Mesenteric fat pad (tissue), 1 donor: ENCODE results near the gene GTPBP10. TPM values are rescaled to one million over a fixed set of nuclear protein-coding genes. Genes with fewer than 3 reads are reported as not detected.
"Not testable (repeated sequence)": the region's sequence is repeated elsewhere in the genome, so short reads cannot be mapped to it uniquely, and the experiment has no call there.

ENCODE experiments used
- DNase-seq: peaks from one replicate; pipeline ENCODE4 v3.0.0-alpha.2; 2020; ENCODE audit warnings: low spot score
- long read RNA-seq: library from polyadenylated mRNA; unstranded; transcript quantifications from one replicate; pipeline ENCODE4 v2.0.0, GENCODE V29; 2020
- total RNA-seq: library from RNA; stranded (reverse); fragmentation: NEBNext Ultra II Directional; extraction: Animal tissue kit (Norgen Biotek cat#: 25700); gene quantifications from one replicate; pipeline ENCODE4 v1.2.1, GENCODE V29; 2021
- donor health status: DM: yes; HTN: yes; CAD: no.

Gene GTPBP10, protein sequence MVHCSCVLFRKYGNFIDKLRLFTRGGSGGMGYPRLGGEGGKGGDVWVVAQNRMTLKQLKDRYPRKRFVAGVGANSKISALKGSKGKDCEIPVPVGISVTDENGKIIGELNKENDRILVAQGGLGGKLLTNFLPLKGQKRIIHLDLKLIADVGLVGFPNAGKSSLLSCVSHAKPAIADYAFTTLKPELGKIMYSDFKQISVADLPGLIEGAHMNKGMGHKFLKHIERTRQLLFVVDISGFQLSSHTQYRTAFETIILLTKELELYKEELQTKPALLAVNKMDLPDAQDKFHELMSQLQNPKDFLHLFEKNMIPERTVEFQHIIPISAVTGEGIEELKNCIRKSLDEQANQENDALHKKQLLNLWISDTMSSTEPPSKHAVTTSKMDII
- total RNA-seq = 16.8 TPM
- long read RNA-seq, full-length matches to known transcripts = 10 of 16 reads
- long read RNA-seq, partial matches to known transcripts = 0 of 16 reads
- long read RNA-seq, other reads (novel, unspliced or antisense) = 6 of 16 reads

DNA sequence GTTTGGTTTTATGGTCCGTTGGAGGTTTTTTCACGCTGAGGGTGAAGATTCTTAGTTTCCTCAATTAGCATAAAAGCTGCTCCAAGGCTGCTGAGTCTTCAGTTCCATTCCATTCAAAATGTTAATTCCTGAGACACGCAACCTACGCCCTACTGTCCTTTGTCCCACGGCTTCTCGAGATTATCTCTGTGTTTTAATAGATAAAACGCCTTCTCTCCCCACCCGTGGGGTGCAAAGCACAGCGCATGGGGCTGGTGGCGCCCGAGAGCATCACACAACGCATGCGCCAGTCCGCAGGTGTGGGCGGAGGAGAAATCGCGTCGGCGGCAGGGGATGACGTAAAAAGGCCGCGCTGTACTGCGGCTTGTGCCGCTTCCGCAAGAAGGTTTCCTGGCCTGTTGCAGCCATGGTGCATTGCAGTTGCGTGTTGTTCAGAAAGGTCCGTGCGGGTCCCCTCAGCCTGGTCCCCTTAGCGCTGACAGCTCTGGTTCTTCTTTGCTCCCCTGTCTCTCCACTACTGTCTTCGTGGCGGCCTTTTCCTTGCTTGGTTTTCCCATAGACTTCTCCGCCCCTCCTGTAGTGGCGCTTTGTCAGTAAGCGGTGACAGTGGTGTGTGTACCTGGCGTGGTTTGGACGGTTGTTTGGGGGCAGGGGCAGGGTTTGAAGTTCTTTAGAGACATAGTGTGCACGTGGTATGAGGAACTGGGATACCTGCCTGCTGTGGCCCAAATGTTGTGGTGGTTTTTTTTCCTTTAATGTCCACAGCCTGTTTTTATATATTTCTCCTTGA lies at the start of gene GTPBP10:
Gene GTPBP10, plus strand, starts transcription at position 381 of the 790 bp plus-strand sequence. Its CDS starts 26 bp downstream, at position 407.
- DNase-seq = peak; percentile 98

DNA sequence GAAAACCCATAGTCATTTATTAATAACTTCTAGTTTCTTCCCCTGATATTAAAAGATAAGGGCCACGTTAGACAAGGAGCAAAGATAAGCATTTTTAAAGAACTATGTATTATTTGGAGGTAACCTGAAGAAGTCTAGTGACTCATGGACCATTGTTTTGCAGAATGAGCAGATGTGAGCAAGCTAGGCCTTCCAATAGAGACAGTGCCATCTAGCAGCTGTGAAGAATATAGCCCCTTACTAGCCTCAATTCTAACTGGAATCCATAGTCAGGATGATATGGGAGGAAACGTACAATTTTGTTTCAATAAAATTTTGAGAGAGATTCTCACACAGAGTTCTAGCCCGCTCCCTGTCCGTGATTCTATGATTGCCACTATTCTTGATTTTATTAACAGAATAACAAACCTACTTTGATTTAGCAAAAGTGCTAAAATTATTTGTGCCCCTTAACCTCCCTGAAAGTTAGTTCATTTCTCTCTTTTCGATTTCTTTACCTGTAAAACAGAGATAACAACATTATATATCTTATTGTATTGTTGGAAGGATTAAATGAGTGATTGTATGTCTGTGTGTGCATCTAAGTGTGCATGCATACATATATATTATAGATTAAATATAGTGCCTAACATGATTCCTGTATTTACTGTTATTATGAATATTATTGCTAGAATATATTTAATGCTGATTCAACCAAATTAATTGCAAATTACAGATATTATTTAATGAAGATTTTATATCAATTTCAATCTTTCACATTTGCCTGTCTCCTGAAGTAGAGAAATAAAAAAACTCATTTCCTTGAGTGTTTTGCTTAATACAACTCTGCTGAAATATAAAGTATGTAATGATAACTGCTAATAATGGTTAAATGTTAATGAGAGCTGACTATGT lies 48.1 kb upstream of the GTPBP10 start:
- no peak for DNase-seq

DNA sequence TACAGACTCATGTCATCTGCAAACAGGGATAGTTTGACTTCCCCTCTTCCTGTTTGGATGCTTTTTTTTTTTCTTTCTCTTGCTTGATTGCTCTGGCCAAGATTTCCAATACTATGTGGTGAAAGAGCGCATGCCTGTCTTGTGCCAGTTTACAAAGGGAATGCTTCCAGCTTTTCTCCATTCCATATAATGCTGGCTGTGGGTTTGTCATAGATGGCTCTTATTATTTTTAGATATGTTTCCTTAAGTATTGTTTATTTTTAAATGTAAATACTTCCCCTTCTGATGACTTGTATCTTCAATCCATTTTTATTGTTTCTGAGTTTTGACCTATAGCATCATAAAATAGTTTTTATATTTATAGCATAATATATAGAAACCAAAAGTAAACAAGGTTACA lies 43.3 kb upstream of the GTPBP10 start:
- DNase-seq = no peak

DNA sequence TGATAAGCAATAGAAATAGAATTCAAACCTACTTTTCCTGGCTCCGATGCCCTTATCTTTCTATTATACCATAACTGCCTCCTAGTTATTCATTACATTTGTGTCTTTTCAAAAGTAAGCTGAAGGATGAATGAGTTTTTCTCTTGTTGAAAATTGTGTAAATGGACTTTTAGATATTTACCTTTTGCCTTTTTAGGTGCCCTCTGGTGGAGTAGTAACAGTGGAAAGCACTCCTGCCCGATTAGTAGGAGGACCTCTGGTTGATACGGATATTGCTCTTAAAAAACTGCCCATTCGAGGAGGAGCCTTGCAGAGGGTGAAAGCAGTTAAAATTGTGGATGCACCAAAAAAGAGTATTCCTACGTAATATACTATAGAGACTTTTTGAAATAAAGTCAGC lies 36.6 kb upstream of the GTPBP10 start:
- DNase-seq = no peak

DNA sequence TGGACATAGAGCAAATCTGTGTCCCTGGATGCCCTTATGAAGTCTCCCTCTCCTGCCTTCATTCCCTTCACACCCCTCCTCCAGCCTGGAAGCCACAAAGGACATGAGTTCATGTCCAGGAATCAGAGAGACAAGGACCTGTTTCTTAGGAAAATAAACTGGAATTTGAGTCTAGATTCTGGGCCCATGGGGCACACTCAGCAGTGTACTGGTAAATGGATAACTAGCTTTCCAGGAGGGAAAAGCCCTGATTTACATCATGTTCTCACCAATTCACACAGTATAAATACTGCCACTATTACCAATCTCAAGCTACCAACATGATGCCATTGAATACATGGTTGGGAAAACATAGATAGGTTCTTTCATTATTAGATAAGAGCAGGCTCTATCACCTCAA lies 35.3 kb upstream of the GTPBP10 start:
- DNase-seq = no peak

DNA sequence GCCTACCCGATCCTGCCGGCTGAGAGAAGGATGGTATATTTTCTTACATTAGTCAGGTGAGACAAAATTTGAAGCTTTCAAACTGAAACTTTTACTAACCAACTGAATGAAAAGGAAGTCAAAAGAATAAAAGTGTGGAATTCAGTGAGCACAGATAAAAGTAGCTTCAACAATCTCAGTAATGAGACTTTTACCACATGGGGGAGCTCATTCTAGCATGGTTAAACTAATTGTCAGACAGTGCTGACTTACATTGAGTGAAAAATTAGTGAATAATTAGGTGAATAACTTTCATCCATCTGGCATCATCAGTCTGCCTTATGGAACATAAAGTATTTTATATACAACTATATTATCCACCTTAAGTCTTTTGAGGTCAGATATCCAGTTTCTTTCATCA lies 33.8 kb upstream of the GTPBP10 start:
- DNase-seq = no peak

DNA sequence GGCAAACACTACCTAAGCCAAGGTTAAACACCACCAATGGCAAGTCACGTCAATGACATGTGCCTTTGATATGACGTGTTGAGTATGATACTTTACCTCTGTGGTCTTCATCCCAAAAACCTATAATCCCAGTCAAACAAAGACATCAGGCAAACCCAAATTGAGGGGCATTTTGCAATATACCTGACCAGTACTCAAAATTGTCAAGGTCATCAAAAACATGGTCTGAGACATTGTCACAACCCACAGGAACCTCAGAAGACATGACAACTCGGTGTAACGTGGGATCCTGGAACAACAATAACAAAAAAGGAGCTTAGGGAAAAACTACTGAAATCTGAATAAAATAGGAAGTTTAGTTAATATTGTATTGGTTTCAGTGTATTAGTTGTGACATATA lies 32.6 kb upstream of the GTPBP10 start:
- no peak for DNase-seq

DNA sequence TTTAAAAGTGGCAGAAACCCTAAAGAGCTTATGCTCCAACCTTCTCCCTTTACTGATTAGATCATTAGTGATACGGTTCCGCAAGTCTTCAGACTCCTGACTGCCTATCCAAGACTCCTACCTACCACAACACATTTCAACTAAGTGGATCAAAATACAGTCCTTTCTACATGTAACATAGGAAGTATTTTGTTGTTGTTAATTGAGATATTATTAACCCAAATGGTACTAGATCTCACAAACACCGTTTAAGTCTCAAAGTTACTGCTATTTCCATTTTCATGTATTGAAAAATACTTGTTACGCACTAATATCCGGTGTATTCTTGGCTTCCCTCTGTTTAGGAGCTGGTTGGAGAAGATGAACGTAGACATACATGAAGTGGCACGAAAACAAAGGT lies 26.5 kb upstream of the GTPBP10 start:
- DNase-seq = no peak

DNA sequence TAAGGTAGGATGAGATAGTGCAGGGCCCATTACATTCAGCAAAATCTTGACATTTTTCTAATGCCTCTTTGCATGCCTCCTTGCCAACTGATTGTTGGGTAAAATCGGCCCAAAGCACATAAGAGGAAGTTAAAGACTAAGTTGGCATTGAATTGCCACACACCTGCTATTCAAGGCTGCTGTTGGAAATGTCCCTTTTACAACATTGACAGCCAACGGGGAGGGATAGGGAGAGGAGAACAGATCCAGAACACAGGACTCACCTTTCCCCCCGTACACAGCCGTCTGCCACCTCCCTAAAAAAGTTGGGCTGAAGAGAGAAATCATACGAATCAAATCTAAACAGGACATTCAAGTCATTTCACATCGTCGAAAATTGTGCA lies 26.1 kb upstream of the GTPBP10 start:
- no peak for DNase-seq

DNA sequence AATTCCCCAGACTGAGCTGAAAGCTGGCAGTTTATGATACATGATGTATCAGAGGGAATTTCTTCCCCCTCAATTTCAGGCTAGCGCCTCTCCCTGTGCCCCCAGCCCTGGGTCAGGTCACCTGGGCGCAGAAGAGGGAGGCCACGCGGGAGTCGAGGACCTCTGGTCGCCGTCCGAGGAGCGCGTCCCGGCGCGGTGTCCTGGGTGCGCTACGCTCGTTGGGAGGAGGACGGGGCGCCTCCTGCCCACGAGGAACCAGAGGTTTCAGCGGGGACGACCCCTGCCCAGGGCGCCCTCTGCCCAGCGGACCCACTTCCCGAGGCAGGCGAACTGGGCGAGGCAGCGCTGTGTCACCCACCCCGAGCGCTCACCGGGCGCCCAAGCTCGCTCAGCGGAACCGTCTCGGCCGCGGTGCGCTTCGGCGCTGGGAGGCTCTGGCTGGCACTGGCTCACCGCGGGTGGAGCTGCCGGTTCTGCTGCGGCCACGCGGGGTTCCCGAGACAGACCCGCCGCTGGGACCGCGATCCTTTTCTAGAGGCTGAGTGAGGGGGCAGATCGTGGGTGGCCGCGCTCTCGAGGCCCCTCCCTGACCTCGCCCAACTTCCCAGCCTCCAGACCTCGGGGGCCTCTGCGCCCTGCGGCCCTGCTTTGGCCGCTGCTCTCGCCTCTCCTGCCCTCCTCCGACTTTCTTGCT lies 25.6 kb upstream of the GTPBP10 start, which contains the start of gene FAM237B:
Gene FAM237B, minus strand, starts transcription at position 504 of the 694 bp plus-strand sequence. CDS start 1,556 bp downstream, outside the sequence.
- DNase-seq = no peak

DNA sequence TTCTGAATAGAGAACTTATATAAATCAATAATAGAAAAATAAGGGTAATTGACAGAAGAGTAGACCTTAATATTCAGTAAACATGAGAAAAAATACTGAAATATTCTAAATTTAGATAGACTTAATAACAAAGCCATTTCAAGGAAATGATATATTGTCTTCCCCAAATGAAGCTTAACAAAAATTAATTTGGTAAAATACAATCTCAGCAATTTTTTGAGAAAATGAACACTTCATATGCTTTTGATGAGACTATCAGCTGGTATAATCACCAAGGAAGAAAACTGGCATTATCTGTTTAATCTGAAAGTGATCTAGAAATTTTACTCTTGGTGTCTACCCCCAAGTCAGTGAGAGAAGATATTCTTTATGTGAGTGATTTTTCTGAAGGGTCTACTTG lies 23.7 kb upstream of the GTPBP10 start:
- no peak for DNase-seq

DNA sequence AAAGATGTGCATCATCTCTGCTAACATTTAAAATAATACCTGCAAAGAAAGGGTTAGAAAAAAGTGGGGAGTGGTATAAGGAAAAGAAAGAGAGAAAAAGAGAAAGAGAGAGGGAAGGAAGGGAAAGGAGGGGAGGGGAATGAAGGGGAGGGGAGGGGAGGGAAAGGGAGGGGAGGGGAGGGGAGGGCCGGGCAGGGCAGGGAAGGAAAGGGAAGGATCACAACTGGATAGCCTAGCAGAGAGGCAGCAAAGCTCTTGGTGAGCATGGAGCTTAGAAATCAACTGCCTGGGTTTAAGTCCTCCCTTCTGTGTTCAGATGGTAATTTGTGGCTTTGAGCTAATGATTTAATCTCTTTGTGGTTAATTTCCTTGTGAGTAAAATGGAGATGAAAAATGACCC lies 20.0 kb upstream of the GTPBP10 start:
- DNase-seq = no peak

DNA sequence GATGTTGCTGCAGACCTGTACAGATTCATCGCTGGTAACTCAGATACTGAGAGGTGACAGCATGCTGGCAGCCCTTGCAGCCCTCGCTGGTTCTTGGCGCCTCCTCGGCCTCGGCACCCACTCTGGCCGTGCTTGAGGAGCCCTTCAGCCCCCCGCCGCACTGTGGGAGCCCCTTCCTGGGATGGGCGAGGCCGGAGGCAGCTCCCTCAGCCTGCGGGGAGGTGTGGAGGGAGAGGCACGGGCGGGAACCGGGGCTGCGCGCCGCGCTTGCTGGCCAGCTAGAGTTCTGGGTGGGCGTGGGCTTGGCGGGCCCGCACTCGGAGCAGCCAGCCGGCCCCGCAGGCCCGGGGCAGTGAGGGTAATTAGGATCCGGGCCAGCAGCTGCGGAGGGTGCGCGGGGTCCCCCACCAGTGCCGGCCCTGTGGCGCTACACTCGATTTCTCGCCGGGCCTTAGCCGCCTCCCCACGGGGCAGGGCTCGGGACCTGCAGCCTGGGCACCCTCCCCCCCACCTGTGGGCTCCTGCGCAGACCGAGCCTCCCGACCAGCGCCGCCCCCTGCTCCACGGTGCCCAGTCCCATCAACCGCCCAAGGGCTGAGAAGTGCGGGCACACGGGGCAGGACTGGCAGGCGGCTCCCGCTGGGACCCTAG lies 12.2 kb upstream of the GTPBP10 start:
- no peak for DNase-seq

DNA sequence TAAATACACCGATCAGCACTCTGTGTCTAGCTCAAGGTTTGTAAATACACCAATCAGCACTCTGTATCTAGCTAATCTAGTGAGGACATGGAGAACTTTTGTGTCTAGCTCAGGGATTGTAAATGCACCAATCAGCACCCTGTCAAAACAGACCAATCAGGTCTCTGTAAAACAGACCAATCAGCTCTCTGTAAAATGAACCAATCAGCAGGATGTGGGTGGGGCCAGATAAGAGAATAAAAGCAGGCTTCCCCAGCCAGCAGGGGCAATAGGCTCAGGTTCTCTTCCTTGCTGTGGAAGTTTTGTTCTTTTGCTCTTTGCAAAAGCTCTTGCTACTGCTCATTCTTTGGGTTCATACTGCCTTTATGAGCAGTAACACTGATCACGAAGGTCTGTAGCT lies 11.6 kb upstream of the GTPBP10 start:
- DNase-seq = not testable (repeated sequence)

DNA sequence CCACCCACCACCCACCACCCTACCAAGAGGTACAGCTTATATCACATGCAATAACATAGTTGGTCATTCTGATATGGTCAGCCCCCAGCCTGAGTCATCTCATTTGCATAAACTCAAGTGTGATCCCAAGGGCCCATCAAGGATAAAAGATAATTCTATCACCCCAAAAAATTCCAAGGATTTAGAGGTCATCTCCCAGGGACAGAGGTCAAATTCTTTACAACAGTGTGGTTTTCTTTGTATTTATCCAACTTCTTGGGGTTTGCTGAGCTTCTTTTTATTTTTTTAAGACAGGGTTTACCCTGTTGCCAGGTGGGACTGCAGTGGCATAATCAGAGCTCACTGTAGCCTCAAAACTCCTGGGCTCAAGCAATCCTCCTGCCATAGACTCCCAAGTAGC lies 9.4 kb upstream of the GTPBP10 start:
- no peak for DNase-seq

DNA sequence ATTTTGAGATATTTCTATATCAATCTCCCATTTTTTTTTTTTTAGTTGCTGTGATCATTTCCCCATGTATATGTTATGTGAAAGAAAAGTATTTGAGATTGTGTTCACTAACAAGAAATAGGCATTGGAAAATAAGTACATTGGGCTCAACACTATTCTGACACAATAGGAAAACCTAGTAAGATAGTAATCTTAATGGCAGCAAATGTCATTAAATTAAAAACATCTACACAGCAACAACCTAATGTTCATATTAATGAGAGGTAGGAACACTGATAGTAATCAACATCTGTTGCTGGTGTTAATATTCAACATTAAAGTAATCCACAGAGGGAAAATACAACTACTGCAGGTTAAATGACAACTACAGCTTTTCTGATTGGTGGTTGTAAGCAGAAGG lies 1.5 kb upstream of the GTPBP10 start:
- no peak for DNase-seq

DNA sequence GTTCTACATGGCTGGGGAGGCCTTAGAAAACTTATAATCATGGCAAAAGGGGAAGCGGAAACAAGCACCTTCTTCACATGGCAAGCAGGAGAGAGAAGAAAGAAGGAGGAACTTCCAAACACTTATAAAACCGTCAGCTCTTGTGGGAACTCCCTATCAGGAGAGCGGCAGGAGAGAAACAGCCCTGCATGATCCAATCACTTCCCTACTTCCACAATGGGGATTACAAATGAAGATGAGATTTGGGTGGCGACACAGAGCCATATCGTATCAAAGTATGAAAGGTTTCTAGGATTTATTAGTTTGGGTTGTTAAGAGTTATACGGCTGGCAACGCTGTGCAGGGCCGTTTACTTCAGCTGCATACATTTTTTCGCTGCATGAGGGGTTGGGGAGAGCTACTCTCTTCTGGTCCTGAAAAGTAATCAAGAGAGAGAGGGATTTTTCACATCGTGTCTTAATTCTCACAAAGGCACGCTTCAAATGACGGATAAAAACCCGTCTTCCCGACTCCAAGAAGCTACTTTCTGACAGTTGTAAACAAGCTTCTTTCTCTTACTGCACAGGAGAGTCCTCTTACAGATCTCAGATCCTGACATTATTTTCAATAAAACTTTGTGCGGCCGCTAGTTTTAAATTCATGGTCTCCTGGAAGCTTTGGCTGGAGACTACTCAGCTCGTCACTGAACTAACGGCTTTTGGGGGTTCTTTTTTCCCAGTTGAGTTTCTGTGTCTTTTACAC lies 751 bp upstream of the GTPBP10 start:
- DNase-seq = no peak

DNA sequence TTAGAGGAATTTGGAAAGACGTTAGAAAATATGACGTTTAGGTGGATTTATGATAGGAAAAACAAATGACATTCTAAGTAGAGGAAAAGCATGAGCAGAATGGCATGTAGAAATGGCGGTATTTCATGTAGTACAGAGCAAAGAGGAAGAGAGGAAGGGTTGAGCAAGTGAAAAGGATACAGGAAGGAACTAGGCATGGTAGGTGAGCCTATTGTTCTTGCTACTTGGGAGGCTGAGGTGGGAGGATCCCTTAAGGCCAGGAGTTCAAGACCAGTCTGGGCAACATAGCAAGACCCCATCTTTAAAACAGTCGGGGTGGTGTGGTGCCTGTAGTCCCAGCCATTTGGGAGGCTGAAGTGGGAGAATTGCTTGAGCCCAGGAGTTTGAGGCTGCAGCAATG lies 1.2 kb downstream of the GTPBP10 start:
- DNase-seq = no peak

DNA sequence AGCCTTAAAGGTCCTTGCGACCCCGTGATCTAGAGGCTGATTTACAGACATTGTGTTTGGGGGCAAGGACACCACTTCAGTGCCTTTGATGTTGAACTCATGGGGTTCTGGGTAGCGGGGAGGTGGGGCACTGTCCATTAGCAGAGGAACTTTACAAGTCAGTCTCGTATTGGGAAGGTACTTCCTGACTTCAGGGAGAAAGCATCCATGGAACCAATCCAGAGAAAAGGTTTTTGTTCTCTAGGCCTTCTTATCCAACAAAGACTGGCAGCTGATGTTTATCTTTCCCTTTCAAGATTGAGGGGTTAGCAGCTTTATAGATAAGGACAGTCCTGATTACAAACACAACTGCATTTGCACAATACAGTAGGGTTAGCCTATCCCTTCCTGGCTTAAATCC lies 2.8 kb downstream of the GTPBP10 start:
- no peak for DNase-seq
